ENCODE data around the gene COL15A1.

Gene COL15A1

DNA sequence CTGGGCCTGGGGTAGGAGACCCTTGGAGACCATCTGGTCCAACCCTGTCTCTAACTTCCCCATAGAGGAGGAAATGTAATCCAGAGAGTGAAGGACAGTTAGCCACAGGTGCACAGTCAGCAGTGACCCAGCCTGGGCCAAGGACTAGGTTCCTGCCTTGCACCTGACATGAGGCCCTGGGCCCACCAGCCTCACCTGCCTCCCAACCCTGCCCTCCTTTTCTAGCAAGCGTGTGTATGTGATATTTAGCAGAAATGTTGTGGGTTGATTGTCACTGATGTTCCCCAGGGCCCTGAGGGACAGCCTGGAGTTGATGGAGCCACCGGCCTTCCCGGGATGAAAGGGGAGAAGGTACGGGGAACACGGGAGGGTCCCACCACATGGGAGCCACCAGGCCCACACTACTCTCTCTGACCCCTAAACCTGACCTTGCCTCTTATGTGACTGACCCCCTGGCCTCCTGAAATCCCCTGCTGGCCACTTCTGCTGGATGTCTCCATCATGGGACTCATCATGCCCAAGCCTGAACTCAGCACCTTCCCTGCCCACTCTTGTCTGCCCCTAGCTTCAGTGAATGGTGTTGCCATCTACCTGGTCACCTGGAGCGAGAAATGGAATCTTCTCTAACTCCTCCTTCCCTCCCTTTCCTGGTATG lies 82.0 kb downstream of the COL15A1 start:
- no peak overlapping the region for H3K27ac ChIP-seq
- no peak for TF ChIP-seq ZFX (IDR thresholded peaks at IDR 0.05; ENCODE audit: borderline replicate concordance)
- TF ChIP-seq, protein P1, sequence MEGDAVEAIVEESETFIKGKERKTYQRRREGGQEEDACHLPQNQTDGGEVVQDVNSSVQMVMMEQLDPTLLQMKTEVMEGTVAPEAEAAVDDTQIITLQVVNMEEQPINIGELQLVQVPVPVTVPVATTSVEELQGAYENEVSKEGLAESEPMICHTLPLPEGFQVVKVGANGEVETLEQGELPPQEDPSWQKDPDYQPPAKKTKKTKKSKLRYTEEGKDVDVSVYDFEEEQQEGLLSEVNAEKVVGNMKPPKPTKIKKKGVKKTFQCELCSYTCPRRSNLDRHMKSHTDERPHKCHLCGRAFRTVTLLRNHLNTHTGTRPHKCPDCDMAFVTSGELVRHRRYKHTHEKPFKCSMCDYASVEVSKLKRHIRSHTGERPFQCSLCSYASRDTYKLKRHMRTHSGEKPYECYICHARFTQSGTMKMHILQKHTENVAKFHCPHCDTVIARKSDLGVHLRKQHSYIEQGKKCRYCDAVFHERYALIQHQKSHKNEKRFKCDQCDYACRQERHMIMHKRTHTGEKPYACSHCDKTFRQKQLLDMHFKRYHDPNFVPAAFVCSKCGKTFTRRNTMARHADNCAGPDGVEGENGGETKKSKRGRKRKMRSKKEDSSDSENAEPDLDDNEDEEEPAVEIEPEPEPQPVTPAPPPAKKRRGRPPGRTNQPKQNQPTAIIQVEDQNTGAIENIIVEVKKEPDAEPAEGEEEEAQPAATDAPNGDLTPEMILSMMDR (IDR thresholded peaks at IDR 0.05), result no peak

DNA sequence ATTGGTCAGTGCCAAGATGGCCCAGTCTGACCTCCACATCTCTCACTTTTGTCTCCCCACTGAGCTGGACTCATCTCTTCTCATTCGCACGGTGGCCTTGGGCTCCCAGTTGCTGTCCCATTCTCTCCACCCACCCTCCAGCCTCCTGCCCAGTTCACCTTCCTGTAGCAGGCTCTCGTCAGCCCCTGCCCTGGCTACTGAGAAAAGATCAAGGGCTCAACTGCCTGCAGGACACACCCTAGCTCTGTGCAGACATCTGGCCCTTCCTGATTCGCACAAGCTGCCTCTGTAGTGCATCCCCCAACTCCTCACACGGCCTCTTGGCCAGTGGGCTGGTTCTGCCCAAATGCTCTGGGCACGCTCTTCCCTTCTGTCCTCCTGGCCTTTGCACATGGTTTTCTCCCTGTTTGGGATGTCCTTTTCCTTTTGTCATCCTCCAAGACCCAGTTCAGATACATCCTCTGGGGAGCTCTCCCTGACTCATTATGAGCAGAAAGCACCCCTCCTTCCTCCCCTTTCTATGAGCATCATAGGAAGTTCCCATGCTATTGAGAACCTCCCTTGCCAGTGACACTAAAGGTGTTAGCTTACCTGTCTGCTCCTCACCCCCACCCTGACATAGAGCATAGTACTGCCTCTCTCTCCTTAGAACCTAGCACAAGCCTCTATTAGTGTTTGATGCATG lies 82.7 kb downstream of the COL15A1 start:
- H3K27ac ChIP-seq, result no peak overlapping the region
- TF ChIP-seq, protein P1 (IDR thresholded peaks at IDR 0.05), result no peak
- no peak for TF ChIP-seq ZFX (IDR thresholded peaks at IDR 0.05; ENCODE audit: borderline replicate concordance)

DNA sequence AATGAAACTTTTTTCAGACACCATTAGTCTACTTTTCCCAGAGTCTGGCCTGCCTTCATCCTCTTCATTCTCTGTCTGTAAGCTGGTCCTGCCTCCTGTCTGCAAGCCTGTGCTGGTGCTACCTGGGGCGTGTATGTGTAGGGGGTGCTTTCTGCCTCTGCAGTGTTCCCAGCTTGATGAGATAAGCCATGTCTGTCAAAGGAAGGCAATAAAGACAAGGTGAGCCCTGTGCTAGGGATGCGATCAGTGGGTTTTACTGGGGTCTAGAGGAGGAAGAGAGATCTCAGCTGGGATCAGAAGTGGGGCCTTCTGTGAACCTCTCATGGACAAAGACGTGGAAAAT lies 83.2 kb downstream of the COL15A1 start:
- TF ChIP-seq, protein P1 (IDR thresholded peaks at IDR 0.05), result no peak
- no peak for TF ChIP-seq ZFX (IDR thresholded peaks at IDR 0.05; ENCODE audit: borderline replicate concordance)
- no peak overlapping the region for H3K27ac ChIP-seq

DNA sequence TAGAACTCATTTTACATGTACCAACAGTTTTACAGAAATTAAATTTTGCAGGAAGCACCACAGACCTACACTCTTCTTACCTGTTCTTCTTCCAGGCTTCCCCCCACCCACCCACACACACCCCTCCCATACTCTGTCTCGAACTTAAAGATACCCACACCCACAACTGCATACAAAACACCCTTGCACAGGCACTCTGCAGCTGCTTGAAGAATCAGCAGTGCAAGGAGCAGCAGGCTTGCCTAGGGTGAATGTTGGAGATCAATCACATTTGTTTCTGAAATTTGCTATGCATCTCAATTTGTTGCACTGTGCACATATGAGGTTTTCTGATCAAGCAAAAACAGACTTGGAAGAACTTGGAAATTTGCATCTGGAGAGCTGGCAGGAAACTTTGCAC lies 83.7 kb downstream of the COL15A1 start:
- TF ChIP-seq, protein P1 (IDR thresholded peaks at IDR 0.05), result no peak
- TF ChIP-seq ZFX (IDR thresholded peaks at IDR 0.05; ENCODE audit: borderline replicate concordance), result no peak
- no peak overlapping the region for H3K27ac ChIP-seq

DNA sequence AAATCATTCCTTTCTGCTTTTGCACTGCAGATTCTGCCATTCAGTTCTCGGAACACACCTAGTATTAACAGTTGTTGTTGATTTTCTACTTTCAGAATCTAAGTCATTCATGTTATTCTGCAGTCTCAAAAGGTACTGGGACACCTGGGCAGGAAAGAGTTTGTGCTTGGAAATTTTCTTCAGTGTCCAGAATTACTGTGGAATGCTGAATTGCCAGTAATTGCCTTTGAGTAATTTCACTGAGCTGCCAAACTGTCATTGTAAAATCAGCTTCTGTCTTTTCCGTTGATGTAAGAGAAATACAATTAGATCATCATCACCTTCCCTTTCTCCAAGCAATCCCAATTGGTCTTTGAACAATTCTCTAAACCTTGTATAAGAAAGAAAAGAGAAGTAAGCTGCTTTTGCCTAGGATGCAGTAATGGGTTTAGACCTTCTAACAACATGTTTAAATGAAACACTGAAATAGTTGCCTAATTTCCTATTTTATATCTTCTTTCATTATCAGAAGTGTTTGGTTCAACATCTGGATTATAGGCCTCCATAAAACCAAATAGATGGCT lies 85.5 kb downstream of the COL15A1 start:
- no peak overlapping the region for H3K27ac ChIP-seq

DNA sequence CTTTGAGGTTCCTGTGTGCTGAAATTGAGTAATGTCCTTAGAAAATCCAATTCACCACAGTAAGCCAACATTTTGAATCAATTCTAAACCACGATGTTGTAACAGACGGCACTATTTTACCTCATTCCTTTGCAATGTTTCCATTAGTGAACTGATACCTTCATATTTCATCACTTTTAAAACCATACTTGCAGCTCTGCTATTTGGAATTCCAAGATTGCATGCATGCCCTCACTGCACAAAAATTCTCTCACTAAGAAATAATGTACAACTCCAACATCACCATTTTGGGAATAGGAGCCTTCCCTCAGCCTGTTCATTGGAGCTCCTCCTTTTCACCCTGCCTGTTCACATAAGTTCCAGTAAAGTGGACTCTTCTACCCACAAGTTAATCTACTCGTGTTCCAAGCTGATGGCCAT lies 86.4 kb downstream of the COL15A1 start:
- no peak overlapping the region for H3K27ac ChIP-seq
- TF ChIP-seq ZFX (IDR thresholded peaks at IDR 0.05; ENCODE audit: borderline replicate concordance), result no peak
- TF ChIP-seq, protein P1 (IDR thresholded peaks at IDR 0.05), result no peak

More for the DNA sequence above, 85.5 kb downstream of the COL15A1 start:
- TF ChIP-seq, protein P1 (IDR thresholded peaks at IDR 0.05), result no peak
- TF ChIP-seq ZFX (IDR thresholded peaks at IDR 0.05; ENCODE audit: borderline replicate concordance), result no peak

DNA sequence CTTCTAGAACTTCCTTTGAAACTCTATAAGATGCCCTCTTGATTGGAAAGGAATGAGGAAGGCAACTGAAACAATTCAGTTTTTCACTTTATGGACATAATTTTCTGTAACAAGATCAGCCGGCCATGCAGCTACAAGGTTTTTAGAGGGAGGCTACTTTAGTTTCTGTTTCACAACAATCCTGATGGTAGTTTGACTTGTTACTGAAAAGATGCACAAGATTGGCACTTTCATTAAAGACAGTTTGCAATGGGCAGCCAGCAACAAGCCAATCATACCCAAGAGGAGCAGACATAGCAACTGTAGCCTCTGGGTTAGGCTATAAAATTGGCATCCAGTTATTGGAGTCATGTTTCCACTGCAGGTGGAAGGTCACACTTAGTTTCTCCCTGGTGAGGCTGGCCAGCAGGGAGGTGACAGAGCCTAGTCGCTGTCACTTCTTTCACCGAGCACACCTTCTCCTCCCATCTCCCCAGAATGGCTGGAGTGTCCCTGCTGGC lies 87.0 kb downstream of the COL15A1 start:
- H3K27ac ChIP-seq, result no peak overlapping the region

More for the DNA sequence above, 87.0 kb downstream of the COL15A1 start:
- TF ChIP-seq, protein P1 (IDR thresholded peaks at IDR 0.05), result no peak
- TF ChIP-seq ZFX (IDR thresholded peaks at IDR 0.05; ENCODE audit: borderline replicate concordance), result no peak
